ENCODE data around the gene CDH18.

DNA sequence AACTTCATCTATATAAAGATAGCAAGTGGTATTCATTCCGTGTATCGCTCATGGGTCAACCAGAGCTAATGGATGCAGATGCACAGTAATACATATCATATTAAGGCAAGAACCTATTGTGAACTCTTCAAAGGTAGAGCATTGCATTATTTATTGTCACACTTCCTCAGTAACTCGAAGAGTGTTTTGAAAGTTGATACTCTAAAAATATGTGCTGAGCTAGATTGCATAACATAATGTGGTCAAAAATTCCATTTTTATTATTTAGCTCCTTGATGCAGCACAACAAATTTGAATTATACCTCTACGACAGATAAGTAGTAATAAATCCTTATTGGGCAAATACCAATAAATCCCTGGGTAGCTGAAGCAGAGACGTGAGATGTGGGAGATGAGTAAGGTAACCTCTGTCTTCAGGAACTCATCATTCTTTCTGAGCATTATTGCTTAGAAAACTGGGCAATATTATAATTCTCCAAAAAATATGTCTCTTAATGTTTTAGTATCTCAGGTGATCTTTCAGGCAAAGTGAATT is 70.3 kb downstream of the CDH18 start:
- TF ChIP-seq POLR2A (IDR thresholded peaks at IDR 0.05; ENCODE audit: borderline replicate concordance, extremely low read depth, insufficient read depth, insufficient read length) (no peak), EZH2 (IDR thresholded peaks at IDR 0.05) (no peak), CTCF (IDR thresholded peaks at IDR 0.05 in 2 of 3, conservative IDR thresholded peaks at IDR 0.05 in 1 of 3; ENCODE audit: borderline replicate concordance in 1 of 3, insufficient read depth in 1 of 3, low read depth in 2 of 3, low read length in 2 of 3) (no peak), POLR2AphosphoS5 (IDR thresholded peaks at IDR 0.05; ENCODE audit: low read depth, low read length) (no peak), JUND (IDR thresholded peaks at IDR 0.05) (no peak), EZH2phosphoT487 (IDR thresholded peaks at IDR 0.05; ENCODE audit: borderline replicate concordance) (no peak), FOSL1 (IDR thresholded peaks at IDR 0.05; ENCODE audit: low read depth) (no peak), SIN3A (IDR thresholded peaks at IDR 0.05; ENCODE audit: low read depth) (no peak), YY1 (IDR thresholded peaks at IDR 0.05; ENCODE audit: extremely low read depth, insufficient replicate concordance, low read depth, low read length) (no peak), RAD21 (IDR thresholded peaks at IDR 0.05; ENCODE audit: low read depth) (no peak), REST (IDR thresholded peaks at IDR 0.05; ENCODE audit: low read depth) (no peak), TCF7L2 (IDR thresholded peaks at IDR 0.05; ENCODE audit: borderline replicate concordance, extremely low read depth, insufficient read depth, insufficient read length) (no peak), SRF (IDR thresholded peaks at IDR 0.05; ENCODE audit: low read depth) (no peak)
- TF ChIP-seq, protein P1, sequence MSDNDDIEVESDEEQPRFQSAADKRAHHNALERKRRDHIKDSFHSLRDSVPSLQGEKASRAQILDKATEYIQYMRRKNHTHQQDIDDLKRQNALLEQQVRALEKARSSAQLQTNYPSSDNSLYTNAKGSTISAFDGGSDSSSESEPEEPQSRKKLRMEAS (IDR thresholded peaks at IDR 0.05), result no peak
